HG02981 (cell line): Measurements from ENCODE around the gene HTR2A.

Experiments
- ATAC-seq: cut with Tn5 transposase; IDR thresholded peaks from one replicate; pipeline ENCODE4 v1.9.1; 2021; ENCODE audit warnings: mild to moderate bottlenecking, moderate library complexity; ENCODE audit not compliant: unreplicated experiment

Gene HTR2A

GRCh38 chr13:46871557-46871956 is 25.3 kb downstream of the HTR2A start:
- ATAC-seq = no peak

- no peak for ATAC-seq
Observed at GRCh38 chr13:46868091-46868490, 28.8 kb downstream of the HTR2A start.

GRCh38 chr13:46866150-46866549 is 30.7 kb downstream of the HTR2A start:
- no peak for ATAC-seq

- ATAC-seq = no peak
Observed at GRCh38 chr13:46864941-46865340, 31.9 kb downstream of the HTR2A start.

GRCh38 chr13:46861959-46862358 is 34.9 kb downstream of the HTR2A start:
- peak; percentile 66 for ATAC-seq

GRCh38 chr13:46860722-46861121 is 36.1 kb downstream of the HTR2A start:
- no peak for ATAC-seq

- ATAC-seq = no peak
Observed at GRCh38 chr13:46858776-46859175, 38.1 kb downstream of the HTR2A start.

GRCh38 chr13:46858163-46858562 is 38.7 kb downstream of the HTR2A start:
- ATAC-seq = no peak

- ATAC-seq = no peak
Observed at GRCh38 chr13:46855664-46856063, 41.2 kb downstream of the HTR2A start.

- peak; percentile 73 for ATAC-seq
Observed at GRCh38 chr13:46855166-46855565, 41.7 kb downstream of the HTR2A start.

GRCh38 chr13:46852168-46852567 is 44.7 kb downstream of the HTR2A start:
- no peak for ATAC-seq

GRCh38 chr13:46850214-46850613 is 46.6 kb downstream of the HTR2A start:
- ATAC-seq = no peak

GRCh38 chr13:46846726-46847125 is 50.1 kb downstream of the HTR2A start:
- ATAC-seq = no peak

GRCh38 chr13:46845146-46845545 is 51.7 kb downstream of the HTR2A start:
- no peak for ATAC-seq

GRCh38 chr13:46844431-46844830 is 52.4 kb downstream of the HTR2A start:
- ATAC-seq = no peak

- no peak for ATAC-seq
Observed at GRCh38 chr13:46839399-46839798, 57.5 kb downstream of the HTR2A start.

- ATAC-seq = no peak
Observed at GRCh38 chr13:46834657-46835056, 62.2 kb downstream of the HTR2A start.

- no peak for ATAC-seq
Observed at GRCh38 chr13:46831588-46832194, 65.2 kb downstream of the HTR2A start.

GRCh38 chr13:46830405-46831005 is 66.3 kb downstream of the HTR2A start:
- no peak for ATAC-seq

GRCh38 chr13:46822551-46822950 is 74.3 kb downstream of the HTR2A start:
- ATAC-seq = no peak

- ATAC-seq = no peak
Observed at GRCh38 chr13:46817838-46818476, 78.9 kb downstream of the HTR2A start.

GRCh38 chr13:46817095-46817494 is 79.8 kb downstream of the HTR2A start:
- ATAC-seq = no peak
